Endothelial cell (in vitro differentiated cells): ENCODE data around the gene PIK3CB. TPM values are rescaled to one million over a fixed set of nuclear protein-coding genes. Genes with fewer than 3 reads are reported as not detected.

ENCODE experiments used
- DNase-seq: peaks from one replicate; pipeline ENCODE4 v3.0.0; 2021; ENCODE audit warnings: low spot score
- H3K27ac Mint-ChIP-seq: one replicate; pipeline ENCODE4 v1.8.0; 2021; ENCODE audit warnings: mixed read lengths, inconsistent platforms; ENCODE audit not compliant: unreplicated experiment
- H3K27me3 Mint-ChIP-seq: one replicate; pipeline ENCODE4 v1.8.0; 2021; ENCODE audit warnings: mild to moderate bottlenecking, moderate library complexity, mixed read lengths, inconsistent platforms; ENCODE audit not compliant: unreplicated experiment
- H3K36me3 Mint-ChIP-seq: one replicate; pipeline ENCODE4 v1.8.0; 2021; ENCODE audit warnings: mild to moderate bottlenecking, low read depth, mixed read lengths, inconsistent platforms; ENCODE audit not compliant: unreplicated experiment
- H3K4me1 Mint-ChIP-seq: one replicate; pipeline ENCODE4 v1.8.0; 2021; ENCODE audit warnings: mild to moderate bottlenecking, mixed read lengths, inconsistent platforms; ENCODE audit not compliant: unreplicated experiment
- H3K4me3 Mint-ChIP-seq: one replicate; pipeline ENCODE4 v1.8.0; 2021; ENCODE audit warnings: mild to moderate bottlenecking, mixed read lengths, inconsistent platforms; ENCODE audit not compliant: unreplicated experiment
- H3K9me3 Mint-ChIP-seq: one replicate; pipeline ENCODE4 v1.8.0; 2021; ENCODE audit warnings: mixed read lengths, inconsistent platforms; ENCODE audit not compliant: unreplicated experiment
- CTCF ChIP-seq: fragments of 200-600 bp; sonication (generic); IDR thresholded peaks from one replicate; pipeline ENCODE4 v1.5.0; 2021; ENCODE audit warnings: antibody characterized with exemption; ENCODE audit not compliant: unreplicated experiment
- total RNA-seq: library from RNA; stranded (reverse); fragmentation: NEBNext Ultra II Directional; extraction: Animal tissue kit (Norgen Biotek cat#: 25700); gene quantifications from one replicate; pipeline ENCODE4 v1.2.1, GENCODE V29; 2021; ENCODE audit not compliant: unreplicated experiment

PIK3CB gene
- total RNA-seq, 1 donor from 2014 or later: 14.2 TPM

- Mint-ChIP-seq H3K4me3 (no peak overlapping the region), H3K27me3 (peaks cover under 1% of the 10 kb centered on the region)
These were observed 22.1 kb upstream of the PIK3CB start for GRCh38 chr3:138856799-138857198.

GRCh38 chr3:138854940-138855339, 20.2 kb upstream of the PIK3CB start:
- H3K36me3 Mint-ChIP-seq: no peaks in the 10 kb centered on the region

More at GRCh38 chr3:138856799-138857198, 22.1 kb upstream of the PIK3CB start:
- no peak for TF ChIP-seq CTCF
- Mint-ChIP-seq H3K4me1 (peaks cover 11% of the 10 kb centered on the region), H3K36me3 (no peaks in the 10 kb centered on the region), H3K27ac (no peak overlapping the region), H3K9me3 (no peaks in the 10 kb centered on the region)
- no peak for DNase-seq

GRCh38 chr3:138854204-138854603, 19.5 kb upstream of the PIK3CB start:
- TF ChIP-seq CTCF: no peak
- H3K36me3 Mint-ChIP-seq: no peaks in the 10 kb centered on the region
- no peaks in the 10 kb centered on the region for H3K27me3 Mint-ChIP-seq
- no peak overlapping the region for H3K4me3 Mint-ChIP-seq
- H3K9me3 Mint-ChIP-seq: no peaks in the 10 kb centered on the region
- no peak overlapping the region for H3K27ac Mint-ChIP-seq
- H3K4me1 Mint-ChIP-seq: peaks cover 2% of the 10 kb centered on the region
- DNase-seq: no peak

More at GRCh38 chr3:138854940-138855339, 20.2 kb upstream of the PIK3CB start:
- Mint-ChIP-seq H3K4me1 (peaks cover 6% of the 10 kb centered on the region), H3K9me3 (no peaks in the 10 kb centered on the region), H3K27me3 (no peaks in the 10 kb centered on the region), H3K4me3 (no peak overlapping the region), H3K27ac (no peak overlapping the region)
- DNase-seq: no peak
- TF ChIP-seq CTCF: no peak

GRCh38 chr3:138850151-138850550, 15.4 kb upstream of the PIK3CB start:
- Mint-ChIP-seq H3K27ac (no peak overlapping the region), H3K4me3 (no peak overlapping the region), H3K36me3 (no peaks in the 10 kb centered on the region), H3K27me3 (no peaks in the 10 kb centered on the region), H3K9me3 (no peaks in the 10 kb centered on the region), H3K4me1 (peaks cover 2% of the 10 kb centered on the region)
- TF ChIP-seq CTCF: no peak
- DNase-seq: no peak

GRCh38 chr3:138849222-138849940, 14.7 kb upstream of the PIK3CB start:
- Mint-ChIP-seq H3K9me3 (no peaks in the 10 kb centered on the region), H3K27me3 (no peaks in the 10 kb centered on the region), H3K4me1 (peaks cover 2% of the 10 kb centered on the region), H3K4me3 (no peak overlapping the region), H3K27ac (no peak overlapping the region), H3K36me3 (no peaks in the 10 kb centered on the region)
- no peak for TF ChIP-seq CTCF
- DNase-seq: no peak
